Activated naive CD4-positive, alpha-beta T cell treated with anti-CD3 and anti-CD28 coated beads, Interleukin-2, amount 10 ng/mL, durations not matched to agents 7 days and 5 days (primary cell): ENCODE data around the gene ATE1.

Source experiments
- CTCF ChIA-PET: fragments of 350-600 bp; sonication (Branson Sonifier 250); formaldehyde crosslinking; loops from one replicate; lab custom pipeline; 2021; ENCODE audit warnings: antibody characterized with exemption; lab: Charles Lee
- DNase-seq: peaks from one replicate; pipeline ENCODE4 v3.0.0-alpha.2; 2020
- H3K27ac Mint-ChIP-seq: one replicate; pipeline ENCODE4 v1.8.0; 2021; ENCODE audit warnings: mild to moderate bottlenecking, moderate library complexity, mixed read lengths
- H3K27me3 Mint-ChIP-seq: one replicate; pipeline ENCODE4 v1.8.0; 2021; ENCODE audit warnings: mild to moderate bottlenecking, mixed read lengths
- H3K36me3 Mint-ChIP-seq: one replicate; pipeline ENCODE4 v1.8.0; 2021; ENCODE audit warnings: mixed read lengths
- H3K4me1 Mint-ChIP-seq: one replicate; pipeline ENCODE4 v1.8.0; 2021; ENCODE audit warnings: mixed read lengths
- H3K4me3 Mint-ChIP-seq: one replicate; pipeline ENCODE4 v1.8.0; 2021; ENCODE audit warnings: mild to moderate bottlenecking, moderate library complexity, mixed read lengths
- H3K9me3 Mint-ChIP-seq: one replicate; pipeline ENCODE4 v1.8.0; 2021; ENCODE audit warnings: mixed read lengths

Gene ATE1

DNA sequence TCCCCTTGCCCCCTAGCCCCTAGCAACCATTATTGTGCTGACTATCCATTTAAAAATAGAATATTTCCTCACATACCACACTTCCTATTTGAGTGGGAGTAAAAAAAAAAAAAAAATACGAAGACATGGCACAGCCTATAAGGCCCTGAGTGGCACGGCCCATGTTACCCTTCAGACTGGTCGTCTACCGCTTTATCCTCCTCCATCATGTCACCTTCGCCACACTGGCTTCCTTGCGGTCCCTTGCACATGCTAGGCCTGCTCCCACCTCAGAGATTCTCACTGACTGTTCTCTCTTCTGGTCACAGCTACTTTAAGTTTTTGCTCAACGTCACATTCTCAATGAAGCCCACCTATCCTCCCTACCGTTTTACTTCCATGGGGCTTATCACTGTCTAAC, 130.3 kb downstream of the ATE1 start:
- DNase-seq: no peak
- H3K36me3 Mint-ChIP-seq: peaks cover 4% of the 10 kb centered on the region
- no peak overlapping the region for H3K27ac Mint-ChIP-seq
- CTCF ChIA-PET: no interaction called here
- no peaks in the 10 kb centered on the region for H3K4me1 Mint-ChIP-seq
- no peaks in the 10 kb centered on the region for H3K9me3 Mint-ChIP-seq
- H3K27me3 Mint-ChIP-seq: no peaks in the 10 kb centered on the region
- H3K4me3 Mint-ChIP-seq: no peak overlapping the region

DNA sequence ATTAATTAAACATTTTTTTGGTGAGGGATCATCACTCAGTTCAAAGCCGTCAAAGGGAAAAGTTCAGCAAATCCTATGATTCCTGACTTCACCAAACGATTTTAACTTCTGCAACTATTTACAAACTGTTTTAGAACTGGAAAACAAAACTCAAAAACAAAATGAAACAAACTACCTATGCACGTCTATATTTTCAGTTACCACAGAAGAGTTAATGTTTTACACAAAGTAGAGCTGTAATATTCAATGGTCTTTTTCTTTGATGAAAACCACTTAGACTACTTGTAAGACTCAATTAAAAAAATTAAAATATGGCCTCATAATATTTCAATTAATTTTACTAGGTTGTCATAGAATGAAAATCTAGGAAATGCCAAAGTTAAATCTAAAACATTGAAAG, 131.5 kb downstream of the ATE1 start:
- H3K4me1 Mint-ChIP-seq: no peaks in the 10 kb centered on the region
- no peak overlapping the region for H3K4me3 Mint-ChIP-seq
- H3K27ac Mint-ChIP-seq: no peak overlapping the region
- H3K27me3 Mint-ChIP-seq: no peaks in the 10 kb centered on the region
- DNase-seq: no peak
- CTCF ChIA-PET: no interaction called here
- H3K9me3 Mint-ChIP-seq: no peaks in the 10 kb centered on the region
- H3K36me3 Mint-ChIP-seq: peaks cover 4% of the 10 kb centered on the region

DNA sequence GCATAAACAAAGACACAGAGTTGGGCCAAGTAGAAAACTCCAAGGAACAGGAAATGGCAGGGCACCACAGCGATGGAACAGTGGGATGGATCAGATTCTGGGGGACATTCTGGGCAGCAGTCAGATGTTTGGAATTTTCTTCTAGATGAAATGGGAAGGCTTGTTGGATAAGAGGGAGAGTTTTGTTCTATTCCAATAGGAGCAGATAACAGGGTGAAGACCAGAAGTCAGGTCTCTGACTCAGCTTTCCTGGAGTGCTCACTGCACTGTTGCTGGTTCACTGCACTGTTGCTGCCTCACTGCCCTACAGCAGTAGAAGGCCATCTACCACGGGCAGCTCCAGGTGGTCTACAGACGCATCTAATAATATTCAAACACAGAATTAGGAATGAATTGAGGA, 135.6 kb downstream of the ATE1 start:
- peaks cover 6% of the 10 kb centered on the region for H3K36me3 Mint-ChIP-seq
- H3K27ac Mint-ChIP-seq: no peak overlapping the region
- H3K4me1 Mint-ChIP-seq: no peaks in the 10 kb centered on the region
- no peak for DNase-seq
- H3K4me3 Mint-ChIP-seq: no peak overlapping the region
- no peaks in the 10 kb centered on the region for H3K27me3 Mint-ChIP-seq
- CTCF ChIA-PET: no interaction called here
- no peaks in the 10 kb centered on the region for H3K9me3 Mint-ChIP-seq

DNA sequence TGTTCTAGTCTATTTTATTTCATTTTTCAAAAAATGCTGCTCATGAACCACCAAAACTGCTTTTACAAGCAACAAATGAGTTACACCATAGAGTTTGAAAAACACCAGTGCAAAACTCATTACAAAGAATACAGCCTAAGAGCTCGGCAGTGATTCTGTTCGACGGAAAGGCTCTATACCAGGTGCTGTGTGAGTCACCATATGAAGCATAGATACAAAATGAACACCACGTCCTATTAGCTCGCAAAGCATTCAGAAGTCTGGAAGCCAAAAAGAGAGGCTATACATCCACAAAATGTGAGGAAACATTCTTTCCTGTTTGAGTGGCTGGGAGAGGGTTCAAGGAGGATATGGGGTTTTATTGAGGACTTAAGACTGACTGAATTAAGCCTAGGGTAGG, 136.1 kb downstream of the ATE1 start:
- no peaks in the 10 kb centered on the region for H3K9me3 Mint-ChIP-seq
- no peak overlapping the region for H3K27ac Mint-ChIP-seq
- CTCF ChIA-PET: no interaction called here
- H3K36me3 Mint-ChIP-seq: peaks cover 6% of the 10 kb centered on the region
- no peak for DNase-seq
- H3K4me1 Mint-ChIP-seq: no peaks in the 10 kb centered on the region
- H3K27me3 Mint-ChIP-seq: no peaks in the 10 kb centered on the region
- no peak overlapping the region for H3K4me3 Mint-ChIP-seq

- Mint-ChIP-seq H3K27ac (no peak overlapping the region), H3K9me3 (no peaks in the 10 kb centered on the region), H3K36me3 (peaks cover 6% of the 10 kb centered on the region), H3K27me3 (no peaks in the 10 kb centered on the region), H3K4me1 (no peaks in the 10 kb centered on the region), H3K4me3 (no peak overlapping the region)
- CTCF ChIA-PET: interaction anchor here (0.6 kb wide), 1 partner anchor 830 kb away, joined by 4 read pairs; no protein-coding TSS in a partner anchor
- no peak for DNase-seq
These were observed 139.1 kb downstream of the ATE1 start for GRCh38 chr10:121788717-121789116.

DNA sequence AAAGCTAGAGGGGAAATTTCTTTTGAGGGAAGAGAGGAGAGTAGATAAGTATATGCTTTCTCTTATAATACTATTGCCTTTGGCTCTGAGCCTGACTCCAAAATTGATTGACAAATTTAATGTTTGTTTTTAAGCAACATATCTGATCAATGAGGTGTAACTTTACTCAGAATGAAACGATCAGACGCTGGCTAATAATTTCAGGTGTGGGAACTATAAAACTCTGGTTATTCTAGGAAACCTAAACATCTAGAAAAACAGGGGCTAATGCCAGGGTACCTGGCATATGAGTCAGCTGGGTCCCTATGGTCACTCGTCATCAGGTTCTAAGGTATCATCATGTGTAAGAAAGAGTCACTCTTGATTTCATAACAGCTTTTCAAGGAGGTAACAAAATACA, 139.7 kb downstream of the ATE1 start:
- no peaks in the 10 kb centered on the region for H3K27me3 Mint-ChIP-seq
- CTCF ChIA-PET: no interaction called here
- no peaks in the 10 kb centered on the region for H3K4me1 Mint-ChIP-seq
- H3K4me3 Mint-ChIP-seq: no peak overlapping the region
- no peak for DNase-seq
- H3K27ac Mint-ChIP-seq: no peak overlapping the region
- no peaks in the 10 kb centered on the region for H3K9me3 Mint-ChIP-seq
- H3K36me3 Mint-ChIP-seq: peaks cover 6% of the 10 kb centered on the region

DNA sequence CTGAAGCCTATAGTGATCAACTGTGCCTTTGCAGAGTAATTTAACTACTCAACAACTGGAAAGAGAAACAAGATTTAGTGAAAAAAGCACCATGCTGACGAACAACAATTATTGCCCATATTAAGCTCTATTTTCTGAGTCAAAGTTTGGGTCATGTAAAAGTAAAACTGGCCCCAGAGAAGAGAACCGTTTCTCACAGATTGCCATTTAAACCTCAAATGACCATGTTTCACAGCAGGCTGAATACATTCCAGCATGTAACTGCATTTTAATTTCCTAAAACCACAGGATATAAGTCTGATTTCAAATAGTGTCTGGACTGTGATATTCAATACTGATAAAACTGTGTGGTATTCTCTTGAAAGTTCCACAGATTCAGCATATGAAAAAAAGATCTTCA, 140.7 kb downstream of the ATE1 start:
- H3K4me1 Mint-ChIP-seq: no peaks in the 10 kb centered on the region

DNA sequence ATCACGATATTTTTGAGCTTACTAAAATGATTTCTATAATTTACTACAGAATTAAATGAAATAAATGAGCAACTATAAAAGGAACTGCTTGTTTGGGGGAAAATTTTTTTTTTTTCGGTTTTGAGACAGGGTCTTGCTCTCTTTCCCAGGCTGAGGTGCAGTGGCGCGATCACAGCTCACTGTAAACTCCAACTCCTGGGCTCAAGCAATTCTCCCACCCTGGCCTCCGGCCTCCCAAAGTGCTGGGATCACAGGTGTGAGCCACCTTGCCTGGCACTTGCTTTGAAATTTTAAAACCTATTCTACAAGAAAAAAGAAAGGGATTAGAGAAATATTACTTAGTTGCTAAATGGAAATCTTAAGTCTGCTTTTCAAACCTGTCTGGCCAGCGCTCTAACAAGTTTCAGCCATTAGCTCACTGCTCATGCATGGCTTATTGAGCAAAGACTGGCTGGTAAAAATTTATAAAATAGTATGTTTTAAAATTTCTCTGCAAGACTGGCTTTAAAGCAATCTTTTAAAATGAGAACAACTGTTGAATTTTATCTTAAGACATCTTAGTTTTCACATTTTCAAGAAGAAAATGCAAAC, 144.0 kb downstream of the ATE1 start:
- Mint-ChIP-seq H3K4me1 (no peaks in the 10 kb centered on the region), H3K9me3 (no peaks in the 10 kb centered on the region), H3K36me3 (peaks cover 1% of the 10 kb centered on the region), H3K4me3 (no peak overlapping the region), H3K27me3 (no peaks in the 10 kb centered on the region), H3K27ac (no peak overlapping the region)
- CTCF ChIA-PET: interaction anchor here (0.6 kb wide), 1 partner anchor 13 kb away, joined by 6 read pairs; no protein-coding TSS in a partner anchor
- no peak for DNase-seq

More for the DNA sequence above, 140.7 kb downstream of the ATE1 start:
- no peaks in the 10 kb centered on the region for H3K9me3 Mint-ChIP-seq
- CTCF ChIA-PET: no interaction called here
- no peak overlapping the region for H3K27ac Mint-ChIP-seq
- no peak for DNase-seq
- H3K4me3 Mint-ChIP-seq: no peak overlapping the region
- H3K36me3 Mint-ChIP-seq: peaks cover 6% of the 10 kb centered on the region
- H3K27me3 Mint-ChIP-seq: no peaks in the 10 kb centered on the region

DNA sequence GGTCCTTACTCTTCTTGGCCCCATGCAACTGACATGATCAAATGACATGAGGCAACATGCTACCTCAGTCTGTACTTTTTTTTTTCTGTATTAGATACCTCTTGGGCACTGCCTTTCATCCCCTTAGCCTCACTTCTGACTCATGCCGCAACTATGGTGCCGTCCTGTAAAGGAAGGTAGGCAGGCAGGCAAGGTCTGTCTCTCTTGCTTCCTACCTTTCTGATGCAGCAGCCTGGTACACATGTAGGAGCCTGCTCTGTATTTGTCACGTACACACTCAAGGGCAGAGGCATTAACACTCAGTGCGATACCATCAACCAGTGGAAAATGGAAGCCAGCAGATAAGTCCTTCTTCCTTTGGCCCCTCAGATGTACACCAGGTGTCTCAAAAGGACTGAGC, 146.7 kb downstream of the ATE1 start:
- Mint-ChIP-seq H3K27me3 (no peaks in the 10 kb centered on the region), H3K4me1 (no peaks in the 10 kb centered on the region), H3K36me3 (peaks cover 2% of the 10 kb centered on the region), H3K9me3 (no peaks in the 10 kb centered on the region), H3K27ac (no peak overlapping the region), H3K4me3 (no peak overlapping the region)
- CTCF ChIA-PET: no interaction called here
- no peak for DNase-seq

DNA sequence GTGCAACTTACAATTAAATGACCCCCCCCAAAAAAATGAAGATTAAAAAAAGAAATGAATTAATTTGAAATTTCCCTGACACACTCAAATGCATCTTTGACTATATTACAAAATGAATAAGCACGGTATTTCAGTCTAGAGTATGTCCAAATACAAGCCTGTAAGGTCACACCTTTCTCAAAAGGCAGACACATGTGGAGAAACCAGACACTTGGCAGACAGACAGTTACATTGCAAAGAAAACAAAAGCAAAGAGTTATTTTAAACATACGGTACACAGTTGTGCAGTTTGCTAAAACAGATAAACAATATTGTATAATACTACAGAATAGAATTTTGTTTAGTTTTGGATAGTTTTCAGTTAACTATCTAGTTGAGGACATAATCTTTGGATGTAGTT, 153.0 kb downstream of the ATE1 start:
- Mint-ChIP-seq H3K4me3 (no peak overlapping the region), H3K9me3 (no peaks in the 10 kb centered on the region), H3K27me3 (no peaks in the 10 kb centered on the region), H3K27ac (no peak overlapping the region), H3K4me1 (no peaks in the 10 kb centered on the region), H3K36me3 (peaks cover 2% of the 10 kb centered on the region)
- CTCF ChIA-PET: no interaction called here
- DNase-seq: no peak

GRCh38 chr10:121774404-121774803, 153.4 kb downstream of the ATE1 start:
- Mint-ChIP-seq H3K4me3 (no peak overlapping the region), H3K9me3 (no peaks in the 10 kb centered on the region), H3K27ac (no peak overlapping the region), H3K27me3 (no peaks in the 10 kb centered on the region), H3K4me1 (no peaks in the 10 kb centered on the region), H3K36me3 (peaks cover 3% of the 10 kb centered on the region)
- CTCF ChIA-PET: no interaction called here
- no peak for DNase-seq

- Mint-ChIP-seq H3K27ac (no peak overlapping the region), H3K4me1 (no peaks in the 10 kb centered on the region), H3K9me3 (no peaks in the 10 kb centered on the region), H3K4me3 (no peak overlapping the region), H3K27me3 (no peaks in the 10 kb centered on the region), H3K36me3 (peaks cover 4% of the 10 kb centered on the region)
- CTCF ChIA-PET: no interaction called here
- no peak for DNase-seq
These were observed 154.9 kb downstream of the ATE1 start for GRCh38 chr10:121772884-121773283.

DNA sequence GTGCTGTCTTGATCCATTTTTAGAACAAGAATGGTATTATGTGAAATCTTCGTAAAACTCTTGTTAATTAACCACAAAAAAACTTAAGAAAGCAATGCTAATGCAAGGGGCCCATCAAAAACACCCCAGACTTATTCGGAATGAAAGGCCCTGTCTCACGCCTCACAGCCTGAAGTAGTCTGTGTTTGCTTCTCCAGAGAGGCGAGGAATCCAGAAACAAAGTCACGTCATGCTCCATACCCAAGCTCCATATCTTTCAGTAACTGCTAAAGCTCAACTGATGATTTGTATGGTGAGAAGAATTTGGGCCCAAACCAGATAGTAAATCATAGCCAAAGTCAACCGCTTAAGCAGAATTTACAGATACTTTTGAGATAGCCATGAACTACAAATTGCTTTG, 155.4 kb downstream of the ATE1 start:
- Mint-ChIP-seq H3K27ac (no peak overlapping the region), H3K4me3 (no peak overlapping the region), H3K36me3 (peaks cover 4% of the 10 kb centered on the region), H3K4me1 (no peaks in the 10 kb centered on the region), H3K9me3 (no peaks in the 10 kb centered on the region), H3K27me3 (no peaks in the 10 kb centered on the region)
- CTCF ChIA-PET: no interaction called here
- DNase-seq: no peak

DNA sequence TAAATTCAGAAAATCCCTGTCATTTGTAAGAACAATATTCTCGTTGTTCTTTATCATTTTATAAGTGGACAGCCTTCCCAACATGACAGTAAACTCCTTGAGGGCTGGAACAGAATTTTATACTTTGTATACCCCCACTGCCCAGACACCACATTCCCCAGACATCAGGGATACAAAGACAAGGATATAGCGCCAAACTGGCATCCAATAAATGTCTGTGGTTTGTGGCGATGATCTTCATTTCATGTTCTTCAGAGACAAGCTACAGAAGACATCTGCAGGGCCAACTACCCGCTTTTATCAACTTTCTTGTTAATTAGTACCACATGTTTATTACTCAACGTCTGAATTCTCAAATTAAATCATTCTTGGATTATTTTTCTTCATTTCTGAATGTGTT, 155.9 kb downstream of the ATE1 start:
- CTCF ChIA-PET: no interaction called here
- Mint-ChIP-seq H3K9me3 (no peaks in the 10 kb centered on the region), H3K27me3 (no peaks in the 10 kb centered on the region), H3K4me1 (no peaks in the 10 kb centered on the region), H3K4me3 (no peak overlapping the region), H3K36me3 (peaks cover 2% of the 10 kb centered on the region), H3K27ac (no peak overlapping the region)
- DNase-seq: no peak

DNA sequence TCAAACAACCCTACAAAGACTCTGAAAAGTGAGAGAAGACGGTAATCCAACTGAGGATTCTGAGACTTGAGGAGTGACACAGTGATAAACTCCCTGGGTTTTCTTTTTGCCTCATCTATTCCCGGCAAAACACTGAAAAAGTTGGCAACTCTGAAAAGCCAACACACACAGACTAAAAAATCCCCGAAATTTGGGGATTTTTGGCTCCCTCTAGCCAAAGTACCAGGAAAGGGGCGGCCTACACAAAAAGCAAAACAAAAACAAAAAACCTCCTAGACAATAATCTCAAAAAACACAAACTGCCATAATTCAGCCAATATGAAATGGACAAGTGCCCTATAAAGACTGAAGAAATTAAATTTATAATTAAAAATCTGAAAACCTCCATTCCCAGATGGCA, 161.4 kb downstream of the ATE1 start:
- peaks cover 6% of the 10 kb centered on the region for H3K36me3 Mint-ChIP-seq
- no peak for DNase-seq
- peaks cover 1% of the 10 kb centered on the region for H3K9me3 Mint-ChIP-seq
- CTCF ChIA-PET: no interaction called here
- H3K27ac Mint-ChIP-seq: no peak overlapping the region
- no peaks in the 10 kb centered on the region for H3K4me1 Mint-ChIP-seq
- no peak overlapping the region for H3K4me3 Mint-ChIP-seq
- no peaks in the 10 kb centered on the region for H3K27me3 Mint-ChIP-seq

DNA sequence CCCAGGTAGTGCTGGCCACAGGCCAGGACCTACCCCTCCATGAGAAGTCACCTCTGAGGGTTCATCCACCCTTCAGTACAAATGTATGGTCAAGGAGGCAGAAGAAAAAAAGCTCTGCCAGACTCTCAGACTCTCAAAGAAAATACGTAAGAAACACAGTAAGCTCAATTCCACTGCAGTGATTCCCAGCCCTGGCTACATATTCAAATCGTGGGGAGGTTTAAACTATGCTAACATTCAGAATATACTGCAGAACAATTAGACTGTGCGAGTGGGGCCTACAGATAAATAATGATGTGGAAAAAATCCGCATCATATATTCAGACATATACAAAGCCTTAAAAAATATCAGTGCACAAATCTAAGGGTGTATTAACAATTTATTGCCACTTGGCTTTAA, 162.6 kb downstream of the ATE1 start:
- no peak overlapping the region for H3K4me3 Mint-ChIP-seq
- CTCF ChIA-PET: interaction anchor here (0.9 kb wide), 1 partner anchor 59 kb away, joined by 3 read pairs; no protein-coding TSS in a partner anchor
- no peaks in the 10 kb centered on the region for H3K4me1 Mint-ChIP-seq
- no peak for DNase-seq
- no peak overlapping the region for H3K27ac Mint-ChIP-seq
- peaks cover 6% of the 10 kb centered on the region for H3K9me3 Mint-ChIP-seq
- H3K27me3 Mint-ChIP-seq: no peaks in the 10 kb centered on the region
- peaks cover 6% of the 10 kb centered on the region for H3K36me3 Mint-ChIP-seq
